ENCODE data around the gene LIX1L. TPM values are rescaled to one million over a fixed set of nuclear protein-coding genes. Genes with fewer than 3 reads are reported as not detected.

LIX1L gene
- total RNA-seq, 8 experiments from 2014 or later = 15.9 to 34.4 (median 23.2) TPM

DNA sequence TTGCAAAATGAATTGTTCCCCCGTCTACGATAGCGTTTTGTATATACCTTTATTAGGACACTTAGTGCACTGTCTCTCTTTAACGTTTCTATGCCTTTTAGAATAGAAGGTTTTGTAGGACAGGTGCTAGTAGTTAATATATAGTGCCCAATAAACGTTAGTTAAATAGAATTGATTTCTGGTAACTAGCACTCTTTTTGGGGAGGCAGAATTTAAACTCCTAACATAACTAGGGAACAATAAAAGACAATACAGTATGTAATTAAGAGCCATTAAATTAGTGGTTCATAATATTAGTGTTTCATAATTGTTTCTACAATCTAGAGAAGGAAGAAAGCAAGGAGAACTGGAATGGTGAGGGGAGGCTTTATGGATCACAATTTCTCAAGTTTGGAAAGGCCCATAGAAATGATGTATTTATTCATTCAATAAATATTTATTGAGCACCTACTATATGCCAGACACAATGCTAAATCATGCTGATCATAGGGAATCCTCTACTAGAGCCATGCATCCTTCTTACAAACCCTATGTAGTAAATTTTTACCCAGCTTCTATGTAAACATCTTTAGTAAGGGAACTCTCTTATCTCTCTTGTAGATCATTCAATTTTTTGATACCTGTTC, 7.4 kb upstream of the LIX1L start:
- WGBS, 10 experiments = 0 to 18% (median 3%) methylated on average over 1 to 5 of the region's 5 CpGs; no CpG with 5 or more reads in 1 of the 10 experiments
- ATAC-seq (replicated peaks in 6 of 8) = no peak

DNA sequence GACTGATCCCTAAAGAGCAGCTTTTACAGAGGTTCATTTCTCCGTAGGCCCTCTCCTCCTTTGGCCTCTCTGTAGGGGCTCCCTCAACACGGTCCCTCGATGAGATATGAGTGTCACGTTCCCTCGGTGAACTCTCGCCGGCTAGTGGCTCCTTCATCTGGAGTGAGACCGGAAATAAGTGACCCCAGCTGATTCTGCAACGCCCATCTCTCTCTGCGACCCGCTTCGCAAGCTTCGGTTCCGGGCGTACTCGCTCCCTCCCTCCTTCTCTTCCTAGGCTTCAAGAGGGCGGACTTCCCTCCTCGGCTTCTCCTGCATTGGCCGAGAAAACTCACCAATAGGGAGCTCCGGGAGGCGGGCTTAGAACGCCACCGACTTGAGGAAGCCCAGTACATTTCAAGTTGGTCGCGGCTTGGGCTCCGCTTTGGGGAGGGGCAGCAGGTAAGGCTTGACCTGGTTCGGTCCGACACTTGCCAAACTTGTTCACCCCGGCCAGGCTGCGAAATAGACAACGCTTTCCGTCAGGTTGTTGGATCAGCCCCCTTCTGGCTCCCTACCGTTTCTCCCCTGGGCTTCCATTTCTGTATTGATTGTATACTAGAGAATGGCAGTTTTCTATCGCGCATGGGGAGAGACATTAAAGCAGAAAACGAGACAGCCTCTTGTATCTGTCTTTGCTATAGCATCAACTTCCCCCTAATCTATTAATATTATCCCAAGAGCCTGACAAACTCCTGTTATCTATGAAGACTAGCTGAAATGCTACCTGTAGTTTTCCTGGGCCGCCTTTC, 6.7 kb upstream of the LIX1L start, which contains the start of the genes ANKRD34A and POLR3GL:
TSS of gene ANKRD34A (minus strand) at position 248 of the 791 bp plus-strand sequence. CDS start 2,816 bp downstream, outside the sequence.
TSS of gene POLR3GL (plus strand) at position 363 of the 791 bp plus-strand sequence. CDS start 10,176 bp downstream, outside the sequence.
- 0 to 4% (median 2%) methylated on average over 1 to 33 of the region's 37 CpGs; no CpG with 5 or more reads in 1 of the 10 experiments for WGBS, 10 experiments
- in situ Hi-C loops (cut with MboI; ENCODE audit: low pct_unique_long_range_greater_than_20kb in 2 of 9, low sequenced_read_pairs in 9 of 9, unreplicated experiment in 9 of 9) = no loop called here

More for the DNA sequence above, 7.4 kb upstream of the LIX1L start:
- Histone ChIP-seq H3K27ac (peak overlapping the region in 1 of 2 donors; percentile 2), H3K4me3 (peak overlapping the region; percentile 55 to 92 (median 73)), H3K4me1 (replicated peaks in 1 of 2) (peaks cover 23 to 24% of the 10 kb centered on the region in 2 donors)
- in situ Hi-C loops (cut with MboI; ENCODE audit: low pct_unique_long_range_greater_than_20kb in 2 of 9, low sequenced_read_pairs in 9 of 9, unreplicated experiment in 9 of 9) = no loop called here

DNA sequence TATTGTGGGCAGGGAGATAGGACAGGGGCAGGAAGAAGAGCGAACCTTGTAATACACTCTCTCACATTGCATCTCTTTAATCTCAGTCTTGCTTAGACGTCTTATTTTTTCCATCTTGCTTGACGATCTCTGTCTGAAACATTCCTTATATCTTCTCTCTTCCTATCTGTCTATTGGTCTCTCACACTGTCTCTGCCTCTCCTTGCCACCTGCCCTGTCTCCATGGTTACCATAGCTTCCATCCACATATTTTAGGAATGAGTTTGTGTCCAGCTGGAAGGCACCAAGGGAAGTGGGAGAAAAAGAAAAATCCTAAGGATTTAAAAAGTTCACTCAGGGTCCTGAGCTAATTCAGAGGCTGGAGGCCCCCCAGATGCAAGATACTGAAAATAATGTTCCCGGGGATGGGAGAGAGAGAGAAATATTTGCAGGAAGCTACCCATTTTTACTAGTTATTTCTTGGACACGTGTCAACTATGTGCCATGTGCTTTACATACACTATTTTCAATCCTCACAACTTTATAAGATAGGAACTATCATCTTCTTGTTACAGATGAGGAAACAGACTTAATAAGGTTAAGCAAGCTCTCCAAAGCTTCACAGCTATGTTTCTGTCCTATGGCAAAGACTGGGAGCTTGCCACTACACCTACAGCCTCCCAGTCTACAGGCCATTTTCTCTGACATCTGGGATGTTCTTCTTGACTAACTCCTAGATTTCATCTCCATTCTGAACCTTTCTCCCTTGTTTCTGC, 5.6 kb upstream of the LIX1L start:
- peaks cover 23 to 32% of the 10 kb centered on the region in 2 donors for H3K4me1 ChIP-seq (replicated peaks in 1 of 2)
- 0 to 83% (median 45%) methylated on average over 1 to 5 of the region's 5 CpGs for whole genome bisulfite sequencing, 10 experiments
- peak overlapping the region; percentile 57 to 60 for H3K27ac ChIP-seq
- in situ Hi-C loops (cut with MboI; ENCODE audit: low pct_unique_long_range_greater_than_20kb in 2 of 9, low sequenced_read_pairs in 9 of 9, unreplicated experiment in 9 of 9) = no loop called here
- H3K4me3 ChIP-seq = peak overlapping the region; percentile 55 to 92 (median 73)
- ATAC-seq (replicated peaks in 6 of 8) = no peak

More for the DNA sequence above, 6.7 kb upstream of the LIX1L start, which contains the start of the genes ANKRD34A and POLR3GL:
- Histone ChIP-seq H3K27ac (peak within 1 kb of the TSS; percentile 57 to 60), H3K4me1 (replicated peaks in 1 of 2) (peaks cover 23 to 30% of the 10 kb centered on the region in 2 donors), H3K4me3 (peak within 1 kb of the TSS; percentile 55 to 92 (median 73))
- peak; percentile 82 to 89 (median 85) for ATAC-seq (replicated peaks in 6 of 8)

DNA sequence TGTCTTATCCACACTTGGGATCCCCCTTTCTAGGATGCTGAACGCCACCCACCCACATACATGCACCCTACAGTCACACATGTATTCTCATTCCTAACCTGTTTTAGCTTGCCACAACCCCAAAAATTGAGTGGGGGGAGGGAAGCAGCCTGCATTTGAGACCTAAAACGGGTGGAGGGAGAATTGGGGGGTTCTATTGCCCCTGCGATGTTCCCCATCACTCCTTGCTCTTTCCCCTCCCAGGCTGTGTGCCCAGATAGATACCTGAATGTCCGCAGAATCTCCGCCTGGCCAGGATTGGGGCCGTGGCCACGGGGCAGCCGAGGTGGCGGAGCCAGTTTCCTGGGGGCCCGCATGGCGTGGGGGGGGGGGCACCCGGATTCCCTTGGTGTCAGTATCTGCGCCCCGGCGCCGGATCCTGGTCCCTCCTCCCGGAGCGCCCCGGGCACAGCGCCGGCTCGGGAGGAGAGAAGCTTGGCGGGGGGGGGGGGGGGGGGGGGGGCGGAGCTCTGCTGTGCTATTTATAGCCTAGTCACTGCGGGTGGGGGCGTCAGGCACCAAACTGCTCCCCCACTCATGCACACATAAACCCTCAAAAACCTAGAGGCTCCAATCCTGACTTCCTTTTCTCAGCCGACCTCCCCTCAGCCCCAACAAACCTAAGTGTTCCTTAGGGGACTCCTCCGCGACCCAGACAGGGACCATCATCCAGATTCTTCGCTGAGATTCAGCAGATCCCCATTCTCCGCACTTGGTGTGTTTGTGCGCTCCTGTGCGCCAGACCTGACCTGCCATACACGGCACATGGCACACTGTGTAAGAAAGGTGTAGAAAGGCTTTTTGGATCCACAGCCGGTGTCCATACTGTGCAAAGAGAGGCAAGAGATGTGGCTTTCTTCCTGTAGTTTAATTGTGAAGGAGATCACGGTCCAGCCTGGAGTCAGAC, 4.6 kb upstream of the LIX1L start:
- peaks cover 23 to 33% of the 10 kb centered on the region in 2 donors for H3K4me1 ChIP-seq (replicated peaks in 1 of 2)
- 0 to 40% (median 28%) methylated on average over 1 to 14 of the region's 36 CpGs; no CpG with 5 or more reads in 1 of the 10 experiments for WGBS, 10 experiments
- no peak for ATAC-seq (replicated peaks in 6 of 8)
- in situ Hi-C loops (cut with MboI; ENCODE audit: low pct_unique_long_range_greater_than_20kb in 2 of 9, low sequenced_read_pairs in 9 of 9, unreplicated experiment in 9 of 9) = no loop called here
- peak overlapping the region in 1 of 2 donors; percentile 78 for H3K27ac ChIP-seq
- H3K4me3 ChIP-seq = peak overlapping the region; percentile 43 to 82 (median 56)

DNA sequence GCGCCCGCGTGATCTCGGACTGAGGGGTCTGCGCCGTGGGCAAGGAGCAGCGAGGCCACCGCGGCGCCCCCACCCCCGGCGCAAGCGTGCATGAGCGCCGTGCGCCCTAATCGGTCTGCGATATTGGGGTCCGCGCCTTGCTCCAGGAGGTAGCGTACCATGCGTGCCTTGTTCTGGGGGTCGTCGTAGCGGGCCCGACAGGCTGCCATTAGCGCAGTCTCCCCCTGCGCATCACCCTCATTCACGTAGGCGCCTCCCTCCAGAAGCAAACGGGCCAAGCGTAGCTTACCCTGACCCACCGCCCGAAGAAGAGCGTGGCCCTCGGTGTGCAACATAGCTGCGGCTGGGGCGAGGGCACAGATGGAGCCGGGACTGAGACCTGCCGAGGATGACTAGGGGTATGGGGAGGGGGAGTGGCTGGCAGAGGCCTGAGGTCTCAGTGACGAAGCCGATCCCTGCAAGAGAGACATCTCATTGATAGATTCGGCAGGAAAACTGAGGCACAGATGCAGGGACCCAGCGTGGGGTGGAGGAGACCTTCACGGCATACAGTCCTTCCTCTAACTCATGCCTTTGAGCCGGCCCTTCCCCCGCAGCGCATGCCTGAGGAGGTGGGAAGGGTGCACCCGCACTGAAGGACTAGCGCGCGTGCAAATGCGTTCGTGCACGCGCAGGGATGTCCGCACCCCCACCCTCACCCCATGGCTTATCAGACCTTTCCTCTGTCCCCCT, 3.8 kb upstream of the LIX1L start:
- 0 to 16% (median 14%) methylated on average over 3 to 36 of the region's 57 CpGs; no CpG with 5 or more reads in 5 of the 10 experiments for WGBS, 10 experiments
- in situ Hi-C loops (cut with MboI; ENCODE audit: low pct_unique_long_range_greater_than_20kb in 2 of 9, low sequenced_read_pairs in 9 of 9, unreplicated experiment in 9 of 9) = no loop called here
- Histone ChIP-seq H3K4me3 (peak overlapping the region; percentile 43 to 82 (median 56)), H3K4me1 (replicated peaks in 1 of 2) (peaks cover 23 to 35% of the 10 kb centered on the region in 2 donors), H3K27ac (peak overlapping the region; percentile 51 to 78)
- ATAC-seq (replicated peaks in 6 of 8) = no peak

DNA sequence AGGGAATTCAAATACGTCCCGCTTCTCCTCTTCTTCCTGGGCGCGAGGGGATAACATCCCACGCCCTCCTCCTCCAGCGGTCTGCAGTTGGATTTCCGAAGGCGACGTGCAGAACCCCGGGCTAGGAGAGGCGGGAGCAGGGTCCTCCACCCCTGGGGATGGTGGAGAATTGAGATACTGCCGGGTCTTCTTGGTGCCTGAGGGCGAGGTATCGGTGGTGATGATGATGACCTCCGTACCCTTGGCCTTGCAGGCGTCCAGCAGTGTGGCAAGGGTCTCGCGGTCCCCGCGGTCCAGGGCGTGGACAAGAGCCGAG, 3.2 kb upstream of the LIX1L start:
- in situ Hi-C loops (cut with MboI; ENCODE audit: low pct_unique_long_range_greater_than_20kb in 2 of 9, low sequenced_read_pairs in 9 of 9, unreplicated experiment in 9 of 9) = no loop called here
- H3K4me1 ChIP-seq (replicated peaks in 1 of 2) = peaks cover 26 to 40% of the 10 kb centered on the region in 2 donors
- peak overlapping the region; percentile 43 to 82 (median 56) for H3K4me3 ChIP-seq
- H3K27ac ChIP-seq = peak overlapping the region; percentile 51 to 78
- WGBS, 10 experiments = 0 to 20% (median 1%) methylated on average over 1 to 12 of the region's 22 CpGs; no CpG with 5 or more reads in 4 of the 10 experiments
- no peak for ATAC-seq (replicated peaks in 6 of 8)

DNA sequence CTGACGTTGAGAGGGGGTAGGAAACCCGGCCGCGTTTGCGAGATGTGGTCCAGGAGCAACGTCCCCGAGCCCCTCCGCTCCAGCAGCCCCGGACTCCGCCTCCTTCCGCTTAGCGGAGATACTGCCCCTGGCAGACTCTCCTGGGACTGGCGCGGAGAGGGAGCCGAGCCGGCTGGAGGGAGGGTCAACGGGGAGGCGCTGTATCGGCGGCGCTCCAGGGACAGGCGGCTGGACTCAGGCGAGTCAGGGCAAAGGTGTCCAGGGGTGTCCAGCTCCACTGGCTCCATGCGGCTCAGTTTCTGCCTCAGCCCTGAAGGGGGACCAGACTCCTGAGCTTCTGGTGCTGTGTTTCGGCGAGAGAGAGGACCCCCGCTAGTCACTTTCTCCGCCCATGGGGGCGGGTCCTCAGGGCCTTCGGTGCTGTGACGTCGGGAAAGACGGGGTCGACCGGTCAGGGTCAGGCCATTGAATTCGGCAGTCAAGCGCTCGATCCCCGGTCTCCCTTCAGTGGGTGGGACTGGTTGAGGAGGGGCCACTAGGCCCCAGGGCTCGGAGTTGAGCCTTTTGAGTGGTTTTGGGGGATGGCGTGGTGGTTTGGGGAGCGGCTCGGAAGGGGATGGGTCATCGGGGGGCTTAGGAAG, 2.8 kb upstream of the LIX1L start:
- 0% methylated on average over 3 to 6 of the region's 44 CpGs; no CpG with 5 or more reads in 6 of the 10 experiments for WGBS, 10 experiments
- ATAC-seq (replicated peaks in 6 of 8) = peak; percentile 5 to 50 (median 42)
- in situ Hi-C loops (cut with MboI; ENCODE audit: low pct_unique_long_range_greater_than_20kb in 2 of 9, low sequenced_read_pairs in 9 of 9, unreplicated experiment in 9 of 9) = no loop called here

DNA sequence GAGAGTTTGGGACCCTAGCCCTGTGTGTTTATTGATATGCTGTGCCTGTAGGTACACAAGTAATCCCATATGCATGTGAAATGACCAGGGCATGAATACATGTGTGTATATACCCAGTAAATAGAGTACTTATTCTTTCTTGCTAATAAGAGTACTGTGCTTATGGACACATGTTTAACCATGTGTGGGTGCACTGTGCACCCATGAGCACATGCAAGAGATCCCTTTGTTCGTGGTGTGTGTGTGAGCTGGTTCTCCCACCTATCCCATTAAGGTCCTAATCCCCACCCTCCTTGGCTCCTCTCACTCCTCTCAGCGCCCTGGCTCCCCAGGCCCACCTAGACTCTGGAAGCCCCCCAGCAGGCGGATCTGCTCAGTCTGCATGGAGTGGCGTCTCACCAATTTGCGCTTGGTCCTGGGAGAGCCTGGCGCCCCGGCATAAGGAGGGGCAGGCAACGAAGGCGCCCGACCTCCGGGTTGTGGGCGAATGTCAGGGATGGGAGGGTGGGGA, 2.2 kb upstream of the LIX1L start:
- Histone ChIP-seq H3K4me1 (replicated peaks in 1 of 2) (peaks cover 36 to 50% of the 10 kb centered on the region in 2 donors), H3K4me3 (peak overlapping the region; percentile 43 to 82 (median 56)), H3K27ac (peak overlapping the region; percentile 51 to 78)
- in situ Hi-C loops (cut with MboI; ENCODE audit: low pct_unique_long_range_greater_than_20kb in 2 of 9, low sequenced_read_pairs in 9 of 9, unreplicated experiment in 9 of 9) = no loop called here
- ATAC-seq (replicated peaks in 6 of 8) = no peak
- WGBS, 10 experiments = 26 to 63% (median 60%) methylated on average over 1 to 3 of the region's 12 CpGs; no CpG with 5 or more reads in 7 of the 10 experiments

More for the DNA sequence above, 2.8 kb upstream of the LIX1L start:
- H3K27ac ChIP-seq = peak overlapping the region; percentile 51 to 78
- peak overlapping the region; percentile 43 to 82 (median 56) for H3K4me3 ChIP-seq
- peaks cover 30 to 45% of the 10 kb centered on the region in 2 donors for H3K4me1 ChIP-seq (replicated peaks in 1 of 2)

DNA sequence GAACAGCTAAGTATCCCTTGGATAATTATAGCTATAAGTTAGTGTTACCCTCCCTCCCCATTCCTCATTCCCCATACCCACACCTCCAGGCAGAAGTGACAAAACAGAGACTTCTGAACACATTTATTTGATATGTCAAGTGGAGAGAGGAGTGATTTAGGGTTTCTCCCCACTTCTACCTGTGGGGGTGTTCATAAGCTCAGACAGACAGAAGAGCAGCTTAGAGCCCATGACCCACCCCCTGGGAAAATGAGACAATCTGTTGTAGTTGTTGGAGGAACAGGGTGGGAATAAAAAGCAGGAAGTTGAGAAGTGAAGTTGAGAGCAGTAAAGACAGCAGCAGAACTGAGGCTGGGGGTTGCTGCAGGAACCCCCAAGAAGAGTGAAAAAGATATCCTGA, 1.5 kb upstream of the LIX1L start:
- no peak overlapping the region for H3K27ac ChIP-seq
- no peak for ATAC-seq (replicated peaks in 6 of 8)

DNA sequence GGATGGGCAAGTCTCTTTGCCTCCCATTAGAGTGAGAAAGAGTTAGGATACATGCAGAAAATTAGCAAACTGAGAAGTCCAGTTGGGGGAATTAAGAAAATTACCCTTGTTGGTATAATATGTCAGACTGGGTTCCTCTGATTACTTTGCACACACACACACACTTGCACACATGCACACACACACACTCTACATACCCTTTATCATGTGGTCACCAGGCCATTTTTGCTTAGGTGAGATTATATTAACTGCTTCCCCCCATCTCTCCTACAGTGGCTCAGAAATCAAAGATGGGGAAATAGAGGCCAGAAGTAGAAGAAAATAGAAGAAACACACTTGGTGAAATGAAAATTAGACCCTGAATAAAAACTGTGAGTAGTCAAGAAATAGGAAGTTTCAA, 917 bp upstream of the LIX1L start:
- in situ Hi-C loops (cut with MboI; ENCODE audit: low pct_unique_long_range_greater_than_20kb in 2 of 9, low sequenced_read_pairs in 9 of 9, unreplicated experiment in 9 of 9) = no loop called here
- H3K4me3 ChIP-seq = peak overlapping the region in 2 of 5 donors; percentile 73 to 95
- H3K27ac ChIP-seq = no peak overlapping the region
- no peak for ATAC-seq (replicated peaks in 6 of 8)
- peaks cover 40 to 59% of the 10 kb centered on the region in 2 donors for H3K4me1 ChIP-seq (replicated peaks in 1 of 2)

More for the DNA sequence above, 1.5 kb upstream of the LIX1L start:
- in situ Hi-C loops (cut with MboI; ENCODE audit: low pct_unique_long_range_greater_than_20kb in 2 of 9, low sequenced_read_pairs in 9 of 9, unreplicated experiment in 9 of 9) = no loop called here
- H3K4me3 ChIP-seq = no peak overlapping the region
- H3K4me1 ChIP-seq (replicated peaks in 1 of 2) = peaks cover 43 to 57% of the 10 kb centered on the region in 2 donors
